A549 (cell line): Measurements from ENCODE around the gene ZNF701. TPM values are rescaled to one million over a fixed set of nuclear protein-coding genes. Genes with fewer than 3 reads are reported as not detected.
"Not testable (repeated sequence)": the region's sequence is repeated elsewhere in the genome, so short reads cannot be mapped to it uniquely, and the experiment has no call there.

Experiments
- ATAC-seq, 2 experiments: fragments of 200-7000 bp in 1 of 2; fragments of >200 bp in 1 of 2; cut with Nextera tagmentation in 1 of 2; cut with Tn5 transposase in 1 of 2; 3 replicates each; pipeline versions ENCODE4 v1.8.0 to v1.9.1; 2018 to 2020; ENCODE audit warnings: mild to moderate bottlenecking in 1 of 2, moderate library complexity in 1 of 2
- CTCF ChIA-PET: fragments of 300-600 bp; sonication (Branson Sonifier 250); formaldehyde crosslinking; extraction: SDS; loops from one replicate; lab custom pipeline; 2021; ENCODE audit warnings: antibody characterized with exemption, inconsistent platforms; lab: Yijun Ruan, JAX
- POLR2A ChIA-PET: fragments of 350-600 bp; formaldehyde crosslinking; extraction: SDS; loops from one replicate; lab custom pipeline; 2021; ENCODE audit warnings: antibody characterized with exemption, inconsistent platforms; lab: Yijun Ruan, JAX
- DNase-seq, 2 experiments: peaks; one replicate each; pipeline versions ENCODE4 v3.0.0 to v3.0.0-alpha.2; 2011 to 2016; ENCODE audit warnings: low read depth in 1 of 2, low spot score in 1 of 2
- FAIRE-seq: peaks from 2 replicates; lab custom pipeline; 2011; peaks lifted over from hg19 to GRCh38; lab: Jason Lieb, UNC
- H3K27ac ChIP-seq, 2 experiments: fragments of >200 bp; sonication (Bioruptor Twin); formaldehyde crosslinking; 3 replicates each; pipeline ENCODE4 v1.5.1; 2016 to 2017
- H3K4me1 ChIP-seq: fragments of >200 bp; sonication (Bioruptor Twin); formaldehyde crosslinking; 3 replicates; pipeline ENCODE4 v1.6.1; 2016
- H3K4me2 ChIP-seq: fragments of >200 bp; sonication (Bioruptor Twin); formaldehyde crosslinking; 3 replicates; pipeline ENCODE4 v1.6.1; 2016
- H3K4me3 ChIP-seq: fragments of >200 bp; sonication (Bioruptor Twin); formaldehyde crosslinking; 3 replicates; pipeline ENCODE4 v1.5.1; 2016
- H3K9me3 ChIP-seq: fragments of >200 bp; sonication (Bioruptor Twin); formaldehyde crosslinking; 3 replicates; pipeline ENCODE4 v1.6.1; 2016
- CEBPB ChIP-seq, 2 experiments: fragments of >200 bp in 1 of 2; sonication (Bioruptor Twin) in 1 of 2; formaldehyde crosslinking in 1 of 2; IDR thresholded peaks; 2 replicates each; pipeline ENCODE4 v1.6.1; 2012 to 2016
- CHD2 ChIP-seq: fragments of 150-350 bp; IDR thresholded peaks from 2 replicates; pipeline ENCODE4 v1.6.1; 2014; ENCODE audit warnings: low read length; ENCODE audit not compliant: partially characterized antibody
- CTCF ChIP-seq: fragments of >200 bp; sonication (Bioruptor Twin); formaldehyde crosslinking; IDR thresholded peaks from 3 replicates; pipeline ENCODE4 v1.5.1; 2016
- ELK1 ChIP-seq: fragments of 150-350 bp; IDR thresholded peaks from 2 replicates; pipeline ENCODE4 v1.6.1; 2014; ENCODE audit warnings: low read depth, mild to moderate bottlenecking, low read length
- FOXS1 ChIP-seq: fragments of 250-450 bp; sonication (Bioruptor Pico); IDR thresholded peaks from 2 replicates; pipeline ENCODE4 v1.5.0; 2020; ENCODE audit warnings: mild to moderate bottlenecking, moderate library complexity
- HEYL ChIP-seq: fragments of 250-450 bp; sonication (Bioruptor Pico); IDR thresholded peaks from 2 replicates; pipeline ENCODE4 v1.8.0; 2021; ENCODE audit warnings: mild to moderate bottlenecking, moderate library complexity
- HOXB13 ChIP-seq: fragments of 250-450 bp; sonication (Bioruptor Pico); IDR thresholded peaks from 2 replicates; pipeline ENCODE4 v1.5.0; 2020; ENCODE audit warnings: low read depth, mild to moderate bottlenecking, moderate library complexity
- HOXB5 ChIP-seq: fragments of 250-450 bp; sonication (Bioruptor Pico); IDR thresholded peaks from 2 replicates; pipeline ENCODE4 v1.5.0; 2020; ENCODE audit warnings: mild to moderate bottlenecking, moderate library complexity
- JUN ChIP-seq, 2 experiments: fragments of >200 bp; sonication (Bioruptor Twin); formaldehyde crosslinking; IDR thresholded peaks; 2 replicates in 1 of 2; 3 replicates in 1 of 2; pipeline ENCODE4 v1.6.1; 2016 to 2017
- MAFK ChIP-seq: fragments of 450-650 bp; IDR thresholded peaks from 2 replicates; pipeline ENCODE4 v1.6.1; 2014; ENCODE audit not compliant: partially characterized antibody
- MAZ ChIP-seq: fragments of 150-350 bp; IDR thresholded peaks from 2 replicates; pipeline ENCODE4 v1.6.1; 2014; ENCODE audit warnings: antibody characterized with exemption, low read depth, low read length, borderline replicate concordance
- MYC ChIP-seq: IDR thresholded peaks from 2 replicates; pipeline ENCODE4 v1.6.1; 2012; ENCODE audit warnings: mild to moderate bottlenecking, inconsistent platforms, low read length, improper control_type of control experiment, borderline replicate concordance
- RAD21 ChIP-seq, 2 experiments: fragments of >200 bp in 1 of 2; sonication (Bioruptor Twin) in 1 of 2; formaldehyde crosslinking in 1 of 2; IDR thresholded peaks in 1 of 2; conservative IDR thresholded peaks in 1 of 2; 2 replicates in 1 of 2; 3 replicates in 1 of 2; pipeline ENCODE4 v1.6.1; 2012 to 2018; ENCODE audit warnings: inconsistent platforms in 1 of 2
- RCOR1 ChIP-seq: fragments of 150-350 bp; IDR thresholded peaks from 2 replicates; pipeline ENCODE4 v1.6.1; 2014; ENCODE audit warnings: antibody characterized with exemption, low read length, low read depth
- RFX5 ChIP-seq: fragments of 450-650 bp; IDR thresholded peaks from 2 replicates; pipeline ENCODE4 v1.7.1; 2014; ENCODE audit warnings: antibody characterized with exemption, mild to moderate bottlenecking, moderate library complexity
- ZC3H11A ChIP-seq: fragments of 450-650 bp; IDR thresholded peaks from 2 replicates; pipeline ENCODE4 v1.6.1; 2014; ENCODE audit warnings: antibody characterized with exemption, mild to moderate bottlenecking
- WGBS: methylation state at CpG from one replicate; pipeline ENCODE4 v1.1.6; 2017; ENCODE audit errors: missing lambda C conversion rate; 5-methylcytosine and 5-hydroxymethylcytosine counted together
- polyA plus RNA-seq, 4 experiments: library from polyadenylated mRNA; depleted of rRNA in 3 of 4; stranded (reverse); fragments of >200 nt; fragmentation: RNase III in 1 of 4; extraction: RNeasy Plus Mini Kit Qiagen cat#74134 plus additional on column Dnase treatment in 1 of 4; gene quantifications; 2 replicates in 3 of 4; 3 replicates in 1 of 4; pipeline ENCODE4 v1.2.3, GENCODE V29; 2011 to 2017
- TF ChIP-seq, protein P1 (sequence below): fragments of 450-650 bp; IDR thresholded peaks from 2 replicates; pipeline ENCODE4 v1.6.1; 2014; ENCODE audit warnings: antibody characterized with exemption

The ZNF701 gene
- polyA plus RNA-seq, 2 of the 4 experiments (the other 2 are of a cell fraction) = 0.21 to 0.32 TPM

DNA sequence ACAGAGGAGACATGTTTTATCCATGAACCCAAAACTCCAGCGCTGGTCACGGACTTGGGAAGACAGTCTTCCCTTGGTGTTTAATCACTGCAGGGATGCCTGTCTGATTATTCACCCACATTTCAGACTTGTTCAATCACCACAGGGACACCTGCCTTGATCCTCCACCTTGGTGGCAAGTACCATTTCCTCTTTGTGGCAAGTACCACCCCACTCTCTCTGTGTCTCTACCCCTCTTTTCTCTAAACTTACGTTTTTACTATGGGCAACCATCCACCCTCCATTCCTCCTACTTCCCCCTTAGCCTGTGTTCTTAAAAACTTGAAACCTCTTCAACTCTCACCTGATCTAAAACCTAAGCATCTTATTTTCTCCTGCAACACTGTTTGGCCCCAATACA, 51.3 kb downstream of the ZNF701 start:
- H3K27ac ChIP-seq = no peak overlapping the region
- no peak overlapping the region for H3K4me3 ChIP-seq
- CTCF ChIA-PET = no interaction called here
- no peak for DNase-seq
- POLR2A ChIA-PET = no interaction called here
- H3K4me1 ChIP-seq = no peaks in the 10 kb centered on the region
- H3K9me3 ChIP-seq = peaks cover 37% of the 10 kb centered on the region
- no peak overlapping the region for H3K4me2 ChIP-seq
- no peak for FAIRE-seq
- 24% methylated on average over 3 of the region's 3 CpGs for WGBS
- ATAC-seq = no peak
- TF ChIP-seq FOXS1 (CRISPR knock-in tag) (no peak), RFX5 (no peak), HEYL (CRISPR knock-in tag) (no peak)

DNA sequence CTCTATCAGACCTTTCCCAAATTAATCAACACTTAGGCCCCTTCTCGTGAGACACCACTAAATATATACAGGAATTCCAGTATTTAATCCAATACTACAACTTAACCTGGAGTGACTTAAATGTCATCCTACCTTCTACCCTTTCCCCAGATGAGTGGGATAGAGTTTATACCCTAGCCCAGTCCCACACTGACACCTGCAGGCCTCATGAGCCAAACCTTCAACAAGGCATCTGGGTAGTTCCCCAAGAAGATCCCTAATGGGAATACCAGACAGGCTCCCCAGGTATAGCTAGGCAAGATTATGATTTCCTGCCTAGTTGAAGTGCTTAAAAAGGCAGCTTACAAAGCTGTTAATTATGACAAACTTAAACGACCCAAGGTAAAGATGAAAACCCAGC, 52.2 kb downstream of the ZNF701 start:
- TF ChIP-seq ZC3H11A (no peak), CTCF (no peak), RAD21 (conservative IDR thresholded peaks at IDR 0.05 in 1 of 2, IDR thresholded peaks at IDR 0.05 in 1 of 2) (no peak), HEYL (CRISPR knock-in tag) (no peak), CHD2 (no peak), MYC (no peak), FOXS1 (CRISPR knock-in tag) (no peak), MAZ (no peak), JUN (IDR thresholded peaks at IDR 0.05) (no peak), HOXB5 (CRISPR knock-in tag) (no peak), HOXB13 (CRISPR knock-in tag) (no peak), ELK1 (no peak)
- TF ChIP-seq, protein P1, sequence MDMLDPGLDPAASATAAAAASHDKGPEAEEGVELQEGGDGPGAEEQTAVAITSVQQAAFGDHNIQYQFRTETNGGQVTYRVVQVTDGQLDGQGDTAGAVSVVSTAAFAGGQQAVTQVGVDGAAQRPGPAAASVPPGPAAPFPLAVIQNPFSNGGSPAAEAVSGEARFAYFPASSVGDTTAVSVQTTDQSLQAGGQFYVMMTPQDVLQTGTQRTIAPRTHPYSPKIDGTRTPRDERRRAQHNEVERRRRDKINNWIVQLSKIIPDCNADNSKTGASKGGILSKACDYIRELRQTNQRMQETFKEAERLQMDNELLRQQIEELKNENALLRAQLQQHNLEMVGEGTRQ = no peak
- Histone ChIP-seq H3K4me3 (no peak overlapping the region), H3K9me3 (peaks cover 34% of the 10 kb centered on the region), H3K27ac (no peak overlapping the region), H3K4me2 (no peak overlapping the region), H3K4me1 (no peaks in the 10 kb centered on the region)
- FAIRE-seq = no peak
- 4% methylated on average over 2 of the region's 2 CpGs for WGBS
- ATAC-seq = no peak
- CTCF ChIA-PET = interaction anchor here (1.4 kb wide), 1 partner anchor 12 kb away, joined by 3 read pairs; no protein-coding TSS in a partner anchor
- DNase-seq = no peak
- POLR2A ChIA-PET = no interaction called here

- TF ChIP-seq ZC3H11A (no peak), FOXS1 (CRISPR knock-in tag) (no peak), RAD21 (conservative IDR thresholded peaks at IDR 0.05 in 1 of 2, IDR thresholded peaks at IDR 0.05 in 1 of 2) (no peak), RCOR1 (no peak), MAFK (no peak), CEBPB (IDR thresholded peaks at IDR 0.05) (no peak)
- no peak for DNase-seq
- H3K9me3 ChIP-seq = peaks cover 12% of the 10 kb centered on the region; the same call in 2 of the 3 replicates
Observed at GRCh38 chr19:52626915-52627314, 56.8 kb downstream of the ZNF701 start.

DNA sequence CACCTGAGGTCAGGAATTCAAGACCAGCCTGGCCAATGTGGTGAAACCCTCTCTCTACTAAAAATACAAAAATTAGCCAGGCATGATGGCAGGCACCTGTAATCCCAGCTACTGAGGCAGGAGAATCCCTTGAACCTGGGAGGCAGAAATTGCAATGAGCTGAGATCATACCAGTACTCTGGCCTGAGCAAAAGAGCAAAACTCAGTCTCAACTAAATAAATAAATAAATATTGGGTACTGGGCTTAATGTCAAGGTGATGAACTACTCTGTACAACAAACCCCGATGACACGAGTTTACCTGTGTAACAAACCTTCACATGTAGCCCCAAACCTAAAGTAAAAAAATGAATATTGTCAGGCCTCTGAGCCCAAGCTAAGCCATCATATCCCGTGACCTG, 57.4 kb downstream of the ZNF701 start:
- FAIRE-seq, H3K4me1 ChIP-seq, H3K4me3 ChIP-seq, ATAC-seq, DNase-seq, POLR2A ChIA-PET, H3K27ac ChIP-seq, H3K4me2 ChIP-seq, CTCF ChIA-PET: not testable (repeated sequence)
- 15% methylated on average over 3 of the region's 3 CpGs for WGBS
- peaks cover 12% of the 10 kb centered on the region; the same call in 2 of the 3 replicates for H3K9me3 ChIP-seq

More at GRCh38 chr19:52626915-52627314, 56.8 kb downstream of the ZNF701 start:
- FAIRE-seq = no peak
- no peak for ATAC-seq
- Histone ChIP-seq H3K4me1 (no peaks in the 10 kb centered on the region), H3K4me2 (no peak overlapping the region), H3K4me3 (no peak overlapping the region), H3K27ac (no peak overlapping the region)
- WGBS = 28% methylated on average over 5 of the region's 5 CpGs
- ChIA-PET POLR2A (no interaction called here), CTCF (no interaction called here)
